ENCODE measurements around the gene RASSF7. TPM values are rescaled to one million over a fixed set of nuclear protein-coding genes. Genes with fewer than 3 reads are reported as not detected.

The RASSF7 gene
- total RNA-seq, 2 donors from 2014 or later, result 49.4 to 107 TPM

- WGBS, result 4% methylated on average over 90 of the region's 93 CpGs
- no peaks in the 10 kb centered on the region for H3K9me3 ChIP-seq
- H3K27me3 ChIP-seq (replicated peaks; ENCODE audit: insufficient read depth), result no peaks in the 10 kb centered on the region
- peaks cover 23% of the 10 kb centered on the region for H3K4me1 ChIP-seq (replicated peaks)
- intact Hi-C loops (cut with DNase I), result no loop called here
- TF ChIP-seq CTCF (IDR thresholded peaks at IDR 0.05), result peak in 1 of 4 experiments; percentile 27
- TF ChIP-seq POLR2A (IDR thresholded peaks at IDR 0.05), result peak; percentile 37
- peak; percentile 89 for TF ChIP-seq POLR2AphosphoS5 (IDR thresholded peaks at IDR 0.05)
- peaks cover 4 to 14% of the 10 kb centered on the region in 2 donors for H3K36me3 ChIP-seq
- peak within 1 kb of the TSS; percentile 80 to 83 for H3K27ac ChIP-seq
- peak within 1 kb of the TSS; percentile 22 to 81 for H3K4me3 ChIP-seq
- peak; percentile 89 for DNase-seq (ENCODE audit: low spot score)
These were observed 23.7 kb upstream of the RASSF7 start, which contains the start of gene LRRC56 for GRCh38 chr11:536841-537621. Gene LRRC56, plus strand, starts transcription at chr11:537527. Its CDS starts 3,158 bp downstream, at chr11:540685.

GRCh38 chr11:537622-538430 lies 22.9 kb upstream of the RASSF7 start:
- WGBS, result 55% methylated on average over 10 of the region's 19 CpGs
- DNase-seq (ENCODE audit: low spot score), result no peak

GRCh38 chr11:538431-539051 lies 22.2 kb upstream of the RASSF7 start:
- Histone ChIP-seq H3K36me3 (peaks cover 0 to under 1% of the 10 kb centered on the region in 2 donors), H3K27ac (no peak overlapping the region), H3K9me3 (no peaks in the 10 kb centered on the region), H3K4me3 (no peak overlapping the region), H3K4me1 (replicated peaks) (peaks cover 21% of the 10 kb centered on the region), H3K27me3 (replicated peaks; ENCODE audit: insufficient read depth) (no peaks in the 10 kb centered on the region)
- TF ChIP-seq CTCF (IDR thresholded peaks at IDR 0.05) (no peak), POLR2A (IDR thresholded peaks at IDR 0.05) (no peak), POLR2AphosphoS5 (IDR thresholded peaks at IDR 0.05) (no peak)
- intact Hi-C loops (cut with DNase I), result no loop called here
- no peak for DNase-seq (ENCODE audit: low spot score)
- WGBS, result 90% methylated on average over 20 of the region's 20 CpGs

More at GRCh38 chr11:537622-538430, 22.9 kb upstream of the RASSF7 start:
- Histone ChIP-seq H3K4me3 (peak overlapping the region; percentile 22 to 81), H3K9me3 (no peaks in the 10 kb centered on the region), H3K36me3 (peaks cover 4 to 7% of the 10 kb centered on the region in 2 donors), H3K4me1 (replicated peaks) (peaks cover 23% of the 10 kb centered on the region), H3K27ac (peak overlapping the region in 1 of 2 donors; percentile 83), H3K27me3 (replicated peaks; ENCODE audit: insufficient read depth) (no peaks in the 10 kb centered on the region)
- TF ChIP-seq CTCF (IDR thresholded peaks at IDR 0.05) (no peak), POLR2A (IDR thresholded peaks at IDR 0.05) (no peak), POLR2AphosphoS5 (IDR thresholded peaks at IDR 0.05) (no peak)
- intact Hi-C loops (cut with DNase I), result no loop called here

- Histone ChIP-seq H3K27me3 (replicated peaks; ENCODE audit: insufficient read depth) (no peaks in the 10 kb centered on the region), H3K4me1 (replicated peaks) (peaks cover 14% of the 10 kb centered on the region), H3K36me3 (no peaks in the 10 kb centered on the region), H3K9me3 (no peaks in the 10 kb centered on the region), H3K27ac (no peak overlapping the region), H3K4me3 (no peak overlapping the region)
- no peak for DNase-seq (ENCODE audit: low spot score)
- 91% methylated on average over 8 of the region's 8 CpGs for WGBS
- intact Hi-C loops (cut with DNase I), result no loop called here
- no peak for TF ChIP-seq CTCF (IDR thresholded peaks at IDR 0.05)
- TF ChIP-seq POLR2AphosphoS5 (IDR thresholded peaks at IDR 0.05), result no peak
- no peak for TF ChIP-seq POLR2A (IDR thresholded peaks at IDR 0.05)
These were observed 20.7 kb upstream of the RASSF7 start for GRCh38 chr11:539971-540481.
